GM21515 (cell line): ENCODE results near the gene PRDM16.

Experiments
- ATAC-seq: cut with Tn5 transposase; IDR thresholded peaks from one replicate; pipeline ENCODE4 v1.9.1; 2021; ENCODE audit not compliant: unreplicated experiment

PRDM16 gene

DNA sequence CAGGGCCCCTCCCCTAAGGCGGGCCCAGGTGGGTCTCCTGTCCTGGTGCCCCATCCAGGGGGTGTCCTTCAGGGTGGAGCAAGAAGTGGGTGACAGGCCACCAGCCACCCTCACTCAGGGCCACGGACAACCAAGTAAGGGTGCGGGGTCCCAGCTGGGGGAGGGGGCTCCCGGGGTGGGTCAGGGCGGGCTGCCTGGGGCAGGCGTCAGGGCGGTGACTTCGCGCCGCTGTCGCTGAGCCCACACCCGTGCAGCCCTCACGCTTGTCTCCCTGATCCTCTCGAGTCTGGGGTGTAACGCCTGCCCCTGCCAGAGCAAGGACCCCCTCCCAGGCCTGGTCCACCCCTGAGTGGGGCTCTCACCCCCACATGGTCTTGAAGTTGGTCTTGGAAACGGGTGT lies 407.7 kb downstream of the PRDM16 start:
- ATAC-seq, result no peak

- no peak for ATAC-seq
Measured at GRCh38 chr1:3477241-3477995, 408.4 kb downstream of the PRDM16 start.

DNA sequence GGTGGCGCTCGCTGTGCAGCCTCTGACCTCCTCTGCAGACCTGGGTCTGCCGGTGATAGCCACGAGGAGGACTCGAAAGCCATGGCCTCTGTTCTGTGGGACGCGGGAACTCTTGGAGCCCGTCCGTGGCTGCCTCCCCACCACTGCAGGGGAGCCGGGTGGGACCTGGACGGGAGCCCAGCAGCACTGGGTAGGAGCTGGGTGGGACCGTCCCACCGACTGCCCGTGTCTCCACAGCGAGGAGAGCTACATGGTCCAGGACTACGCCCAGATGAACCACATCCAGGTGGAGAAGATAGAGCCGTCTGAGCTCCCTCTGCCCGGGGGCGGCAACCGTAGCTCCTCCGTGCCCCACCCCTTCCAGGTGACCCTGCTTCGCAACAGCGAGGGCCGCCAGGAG lies 409.2 kb downstream of the PRDM16 start:
- ATAC-seq, result no peak

- no peak for ATAC-seq
Measured at GRCh38 chr1:3479511-3480368, 410.7 kb downstream of the PRDM16 start.

DNA sequence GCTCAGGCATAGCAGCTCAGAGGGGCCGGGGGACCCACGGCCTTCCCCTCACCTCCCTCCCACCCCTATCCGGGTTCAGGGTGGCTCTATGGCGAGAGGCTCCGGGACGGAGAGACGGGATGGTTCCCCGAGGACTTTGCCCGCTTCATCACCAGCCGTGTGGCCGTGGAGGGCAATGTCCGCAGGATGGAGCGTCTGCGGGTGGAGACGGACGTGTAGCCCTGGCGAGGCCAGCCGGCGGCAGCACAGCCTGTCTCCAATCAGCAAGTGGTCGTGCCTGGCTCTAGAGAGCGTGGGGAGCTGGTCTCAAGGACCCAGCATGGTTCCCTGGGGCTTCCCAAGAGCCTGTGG lies 411.3 kb downstream of the PRDM16 start:
- ATAC-seq, result no peak

- ATAC-seq, result no peak
Measured at GRCh38 chr1:3481046-3481445, 412.0 kb downstream of the PRDM16 start.

DNA sequence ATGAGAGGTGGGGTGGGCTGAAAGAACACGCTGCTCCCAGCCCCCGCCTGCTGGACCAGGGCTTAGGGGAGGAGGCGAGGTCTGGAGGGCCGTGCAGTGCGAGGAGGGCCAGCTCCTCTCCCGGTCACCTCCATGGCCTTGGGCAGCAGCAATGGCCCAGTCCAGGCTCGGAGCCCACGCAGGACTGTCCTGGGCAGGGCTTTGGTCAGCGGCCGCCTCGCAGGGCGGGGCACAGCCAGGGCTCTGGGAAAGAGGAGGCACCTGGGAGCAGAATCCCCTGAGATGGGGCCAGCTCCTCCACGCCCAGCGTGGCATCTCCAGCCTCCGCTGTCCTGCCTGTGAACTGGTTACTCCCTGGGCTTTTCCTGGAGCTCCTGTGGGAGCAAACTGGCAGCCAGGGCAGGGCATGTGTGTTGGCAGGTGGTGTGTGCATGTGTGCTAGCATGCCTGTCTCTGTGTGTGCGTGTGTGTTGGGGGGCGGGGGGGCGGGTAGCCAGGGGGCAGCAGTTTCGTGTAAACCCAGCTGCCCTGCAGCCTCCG lies 412.9 kb downstream of the PRDM16 start:
- ATAC-seq, result no peak

DNA sequence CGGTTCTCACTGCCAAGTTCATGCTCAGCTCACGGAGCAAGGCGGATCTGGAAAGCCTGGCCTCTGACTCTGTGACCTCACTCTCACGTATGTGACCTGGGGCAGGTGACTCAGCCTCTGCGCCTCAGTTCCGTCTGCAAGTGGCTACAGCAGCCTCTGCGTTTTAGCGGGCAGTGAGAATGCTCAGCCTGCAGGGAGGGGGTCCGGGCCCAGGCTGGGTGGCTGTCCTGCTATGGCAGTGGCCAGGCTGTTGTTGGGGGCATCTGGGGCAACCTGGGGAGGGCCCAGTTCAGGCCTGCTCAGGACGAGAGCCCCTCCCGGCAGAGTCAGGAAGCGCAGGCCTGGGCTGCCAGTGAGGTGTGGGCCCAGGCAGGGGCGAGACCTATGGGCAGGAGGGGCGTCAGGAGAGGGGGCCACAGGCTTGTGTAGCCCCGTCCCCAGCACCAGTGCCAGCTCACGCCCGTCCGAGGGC lies 413.4 kb downstream of the PRDM16 start:
- no peak for ATAC-seq

DNA sequence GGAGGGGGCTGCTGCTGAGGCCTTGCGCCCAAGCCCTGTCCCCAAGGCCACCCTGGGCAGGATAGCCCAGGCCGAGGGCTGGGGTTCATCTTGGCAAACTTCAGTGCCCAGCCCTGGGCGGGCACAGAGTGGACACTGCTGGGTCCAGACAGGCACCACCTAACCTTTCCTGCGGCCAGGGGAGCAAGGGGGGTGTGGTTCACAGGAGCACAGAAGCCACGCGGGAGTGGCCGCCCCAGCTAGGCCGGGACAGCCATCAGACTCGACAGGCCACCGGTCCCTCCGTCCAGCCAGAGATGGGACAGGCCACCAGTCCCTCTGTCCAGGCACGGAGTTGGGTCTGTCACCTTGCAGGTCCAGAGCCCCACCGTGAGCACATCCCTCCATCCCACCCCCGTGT lies 414.4 kb downstream of the PRDM16 start:
- ATAC-seq, result no peak

GRCh38 chr1:3483801-3484444 lies 414.9 kb downstream of the PRDM16 start:
- no peak for ATAC-seq

- ATAC-seq, result no peak
Measured at GRCh38 chr1:3485016-3485415, 416.0 kb downstream of the PRDM16 start.
